ENCODE data around the gene GNAI1. TPM values are rescaled to one million over a fixed set of nuclear protein-coding genes. Genes with fewer than 3 reads are reported as not detected.
"Not testable (repeated sequence)": the region's sequence is repeated elsewhere in the genome, so short reads cannot be mapped to it uniquely, and the experiment has no call there.

Gene GNAI1
- polyA plus RNA-seq, 4 donors = 55.7 to 151 (median 116) TPM

GRCh38 chr7:80154656-80155333 is 20.2 kb downstream of the GNAI1 start:
- no peak for DNase-seq (ENCODE audit: low read depth in 4 of 4, low spot score in 3 of 4)

DNA sequence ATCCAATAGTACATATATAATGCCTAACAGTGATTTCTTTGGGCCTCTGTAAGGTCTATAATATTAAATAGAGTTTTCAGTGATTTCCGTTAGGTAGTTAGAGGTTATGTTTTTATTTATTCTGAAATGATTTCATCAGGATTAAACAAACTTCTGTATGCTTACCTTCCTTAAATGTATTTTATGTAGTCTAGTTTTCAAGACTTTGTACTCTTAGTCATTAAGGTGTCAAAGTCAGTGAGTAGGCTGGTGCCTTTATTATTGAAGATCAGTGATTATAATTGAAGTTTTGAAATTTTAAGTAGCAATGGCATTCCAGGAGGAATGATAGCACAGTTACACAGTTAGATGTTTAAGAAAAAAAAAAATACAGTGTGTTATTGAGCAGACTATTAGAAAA is 20.7 kb downstream of the GNAI1 start:
- DNase-seq (ENCODE audit: low read depth in 4 of 4, low spot score in 3 of 4) = no peak

DNA sequence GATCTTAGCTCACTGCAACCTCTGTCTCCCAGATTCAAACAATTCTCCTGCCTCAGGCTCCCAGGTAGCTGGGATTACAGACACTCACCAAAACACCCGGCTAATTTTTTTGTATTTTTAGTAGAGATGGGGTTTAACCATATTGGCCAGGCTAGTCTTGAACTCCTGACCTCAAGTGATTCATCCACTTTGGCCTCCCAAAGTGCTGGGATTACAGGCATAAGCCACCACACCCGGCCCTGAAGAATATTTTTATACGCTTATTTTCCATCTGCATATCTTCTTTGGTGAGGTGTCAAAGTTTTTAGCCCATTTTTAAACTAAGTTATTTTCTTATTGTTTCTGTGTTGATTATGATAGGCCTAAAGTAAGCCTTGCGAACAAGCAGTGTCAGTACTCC is 23.1 kb downstream of the GNAI1 start:
- not testable (repeated sequence) for DNase-seq (ENCODE audit: low read depth in 4 of 4, low spot score in 3 of 4)

- DNase-seq (ENCODE audit: low read depth in 4 of 4, low spot score in 3 of 4) = no peak
Observed at GRCh38 chr7:80159802-80160201, 25.2 kb downstream of the GNAI1 start.

- DNase-seq (ENCODE audit: low read depth in 4 of 4, low spot score in 3 of 4) = no peak
Observed at GRCh38 chr7:80161466-80161865, 26.8 kb downstream of the GNAI1 start.

- DNase-seq (ENCODE audit: low read depth in 4 of 4, low spot score in 3 of 4) = no peak
Observed at GRCh38 chr7:80165177-80165576, 30.5 kb downstream of the GNAI1 start.

DNA sequence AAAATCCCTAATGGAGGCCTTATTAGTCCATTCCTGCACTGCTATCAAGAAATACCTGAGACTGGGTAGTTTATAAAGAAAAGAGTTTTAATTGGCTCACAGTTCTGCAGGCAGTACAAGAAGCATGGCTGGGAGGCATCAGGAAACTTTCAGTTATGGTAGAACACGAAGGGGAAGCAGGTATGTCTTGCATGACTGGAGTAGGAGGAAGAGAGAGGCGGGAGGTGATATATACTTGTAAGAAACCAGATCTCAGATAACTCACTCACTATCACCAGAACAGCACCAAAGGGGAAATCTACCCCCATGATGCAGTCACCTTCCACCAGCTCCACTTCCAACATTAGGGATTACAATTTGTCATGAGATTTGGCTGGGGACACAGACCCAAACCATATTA is 35.8 kb downstream of the GNAI1 start:
- DNase-seq (ENCODE audit: low read depth in 4 of 4, low spot score in 3 of 4) = no peak

DNA sequence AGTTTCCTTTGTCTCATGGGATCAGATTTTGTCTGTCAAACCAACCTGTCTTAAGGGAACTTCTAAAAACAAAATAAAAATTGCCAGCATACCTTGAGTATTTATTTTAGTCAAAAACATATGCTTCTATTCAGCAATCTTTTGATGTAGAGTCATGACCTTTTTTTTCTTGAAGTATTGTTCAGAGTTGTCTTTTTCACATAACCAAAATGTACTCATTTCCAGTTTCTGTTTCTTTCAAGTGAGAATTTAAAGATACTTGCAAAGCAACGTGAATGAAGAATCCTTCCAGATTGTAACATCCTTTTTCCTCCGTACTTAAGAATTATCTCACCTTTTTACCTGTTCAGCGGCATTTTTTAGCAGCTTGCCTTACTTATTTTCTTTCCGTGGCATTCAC is 37.8 kb downstream of the GNAI1 start:
- no peak for DNase-seq (ENCODE audit: low read depth in 4 of 4, low spot score in 3 of 4)

DNA sequence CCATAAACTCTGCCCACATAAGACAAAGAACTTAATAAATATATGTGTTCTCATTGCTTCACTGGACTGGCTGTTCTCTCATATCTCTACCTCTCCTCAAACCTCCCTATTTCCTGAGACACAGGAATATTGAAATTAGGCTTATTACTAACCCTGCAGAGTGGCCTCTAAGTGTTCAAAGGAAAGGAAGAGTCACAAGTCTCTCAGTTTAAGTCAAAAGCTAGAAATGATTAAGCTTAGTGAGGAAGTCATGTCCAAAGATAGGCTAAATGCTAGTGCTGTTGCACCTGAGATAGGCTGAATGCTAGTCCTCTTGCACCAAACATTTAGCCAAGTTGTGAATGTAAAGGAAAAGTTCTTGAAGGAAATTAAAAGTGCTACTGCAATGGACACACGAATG is 41.1 kb downstream of the GNAI1 start:
- DNase-seq (ENCODE audit: low read depth in 4 of 4, low spot score in 3 of 4) = no peak

- no peak for DNase-seq (ENCODE audit: low read depth in 4 of 4, low spot score in 3 of 4)
Observed at GRCh38 chr7:80181411-80181810, 46.8 kb downstream of the GNAI1 start.

DNA sequence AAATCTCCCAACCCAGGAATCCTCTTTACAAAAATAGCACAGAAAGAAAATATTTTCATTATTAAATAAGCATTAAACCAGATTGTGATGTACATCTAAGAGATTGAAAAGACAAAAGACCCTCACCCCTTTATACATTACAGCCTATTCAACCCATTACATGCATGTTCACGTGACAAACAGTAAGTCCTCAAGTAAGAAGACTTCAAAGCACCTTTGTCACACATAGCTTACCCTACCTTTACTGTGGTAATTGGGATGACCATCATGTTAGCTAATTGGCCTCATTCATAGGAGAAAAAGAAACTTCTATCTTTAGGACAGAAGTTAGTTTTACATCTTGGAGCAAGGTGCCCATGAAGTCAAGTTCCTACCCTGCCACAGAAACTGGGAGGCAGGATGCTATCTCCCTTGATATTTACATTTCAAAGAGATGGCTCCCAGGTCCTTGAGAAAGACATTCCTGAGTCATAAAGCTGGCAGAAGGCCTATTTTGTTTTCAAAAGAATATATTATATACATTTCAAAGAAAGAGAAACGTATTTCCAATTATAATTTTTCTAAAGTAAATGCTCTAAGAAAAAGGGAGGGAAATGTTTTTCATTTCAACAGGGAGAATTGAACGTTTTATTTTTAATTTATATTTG is 48.1 kb downstream of the GNAI1 start:
- no peak for DNase-seq (ENCODE audit: low read depth in 4 of 4, low spot score in 3 of 4)

DNA sequence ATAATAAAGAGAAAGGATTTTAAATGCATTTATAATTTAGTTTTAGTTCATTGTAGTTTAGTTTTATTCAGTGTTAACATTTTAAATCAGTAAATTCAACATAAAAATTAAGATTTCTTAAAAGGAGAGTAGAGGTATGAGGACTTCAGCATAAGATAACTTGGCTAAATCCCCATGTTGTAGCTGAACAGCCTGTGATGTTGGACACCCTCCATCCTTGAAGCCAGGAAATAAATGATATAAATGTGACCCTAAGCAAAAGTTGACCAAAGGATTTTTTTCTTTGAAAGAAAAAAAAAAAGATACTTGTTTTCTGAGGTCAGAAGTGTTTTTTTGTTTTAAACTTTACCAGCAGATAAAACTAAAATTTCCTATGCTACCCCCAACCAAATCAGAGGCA is 48.7 kb downstream of the GNAI1 start:
- DNase-seq (ENCODE audit: low read depth in 4 of 4, low spot score in 3 of 4) = no peak

- no peak for DNase-seq (ENCODE audit: low read depth in 4 of 4, low spot score in 3 of 4)
Observed at GRCh38 chr7:80183900-80184685, 49.5 kb downstream of the GNAI1 start.

- no peak for DNase-seq (ENCODE audit: low read depth in 4 of 4, low spot score in 3 of 4)
Observed at GRCh38 chr7:80184693-80185092, 50.1 kb downstream of the GNAI1 start.

GRCh38 chr7:80185571-80185970 is 50.9 kb downstream of the GNAI1 start:
- DNase-seq (ENCODE audit: low read depth in 4 of 4, low spot score in 3 of 4) = no peak

- no peak for DNase-seq (ENCODE audit: low read depth in 4 of 4, low spot score in 3 of 4)
Observed at GRCh38 chr7:80186721-80187120, 52.1 kb downstream of the GNAI1 start.

DNA sequence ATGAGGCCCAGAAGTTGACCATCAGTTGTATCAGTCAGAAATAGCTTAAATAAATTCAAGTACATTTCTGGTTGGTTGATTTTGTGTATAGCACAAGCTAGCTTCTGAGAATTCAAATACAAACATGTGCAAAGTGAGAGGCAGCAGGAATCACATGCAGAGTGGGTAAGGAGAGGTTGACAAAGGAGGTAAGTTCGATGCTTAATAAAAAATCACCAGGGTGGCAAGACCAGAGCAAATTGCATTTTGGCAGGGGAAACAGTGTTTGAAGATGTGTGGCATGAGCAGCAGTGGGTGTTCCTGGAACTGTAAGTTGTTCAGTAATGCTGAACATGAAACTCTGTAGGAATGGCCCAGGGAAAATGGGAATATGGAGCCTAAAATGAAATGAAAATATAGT is 52.6 kb downstream of the GNAI1 start:
- DNase-seq (ENCODE audit: low read depth in 4 of 4, low spot score in 3 of 4) = no peak

GRCh38 chr7:80187727-80188126 is 53.1 kb downstream of the GNAI1 start:
- no peak for DNase-seq (ENCODE audit: low read depth in 4 of 4, low spot score in 3 of 4)

DNA sequence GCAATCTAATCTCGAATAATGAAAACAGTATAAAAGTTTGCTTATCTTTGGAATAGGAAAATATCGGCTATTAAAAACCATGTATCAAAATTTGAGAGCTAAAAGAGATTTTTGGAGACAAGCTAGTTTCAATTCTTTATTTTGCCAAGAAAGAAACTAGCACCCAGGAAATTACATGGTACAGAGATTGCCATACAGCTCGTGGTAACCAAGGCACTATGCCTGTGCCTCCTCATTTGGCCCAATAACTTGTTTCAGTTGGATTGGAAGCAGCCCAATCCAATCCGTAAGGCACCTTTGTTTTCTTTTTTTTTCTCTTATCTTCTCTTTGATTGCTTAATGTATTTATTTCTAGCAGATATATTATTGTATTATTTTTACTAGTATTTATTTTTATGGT is 55.0 kb downstream of the GNAI1 start:
- no peak for DNase-seq (ENCODE audit: low read depth in 4 of 4, low spot score in 3 of 4)

- DNase-seq (ENCODE audit: low read depth in 4 of 4, low spot score in 3 of 4) = no peak
Observed at GRCh38 chr7:80197627-80198026, 63.0 kb downstream of the GNAI1 start.

- no peak for DNase-seq (ENCODE audit: low read depth in 4 of 4, low spot score in 3 of 4)
Observed at GRCh38 chr7:80199051-80199450, 64.4 kb downstream of the GNAI1 start.

- DNase-seq (ENCODE audit: low read depth in 4 of 4, low spot score in 3 of 4) = no peak
Observed at GRCh38 chr7:80204454-80204853, 69.8 kb downstream of the GNAI1 start.

Measured in left renal pelvis (tissue), 4 donors.